HCT116 (cell line): ENCODE measurements around the gene ENOPH1. TPM values are rescaled to one million over a fixed set of nuclear protein-coding genes. Genes with fewer than 3 reads are reported as not detected.

Experiments used
- ATAC-seq: fragments of 200-7000 bp; cut with Tn5 transposase; 2 replicates; pipeline ENCODE4 v1.9.1; 2020; ENCODE audit warnings: mild to moderate bottlenecking, moderate library complexity
- BruUV-seq: library from RNA; stranded (reverse); fragments of 400-500 nt; replicated peaks from 2 replicates; lab custom pipeline; 2021; lab: Mats Ljungman, UMichigan
- CTCF ChIA-PET: fragments of 300-600 bp; sonication (Branson Sonifier 250); formaldehyde crosslinking; loops from one replicate; lab custom pipeline; 2021; ENCODE audit warnings: antibody characterized with exemption; lab: Charles Lee
- POLR2A ChIA-PET: fragments of 300-600, 350-600 bp; sonication (Branson Sonifier 250); formaldehyde crosslinking; loops from one replicate; lab custom pipeline; 2021; ENCODE audit warnings: antibody characterized with exemption; lab: Charles Lee
- RAD21 ChIA-PET, 2 experiments: fragments of 300-600 bp; sonication (Branson Sonifier 250); formaldehyde crosslinking; loops; one replicate each; lab custom pipeline; 2023; ENCODE audit warnings: low total read pairs in 2 of 2; ENCODE audit not compliant: uncharacterized antibody in 2 of 2, unreplicated experiment in 2 of 2, low non-redundant PET in 1 of 2; lab: Charles Lee
- DNase-seq: peaks from one replicate; pipeline ENCODE4 v3.0.0-alpha.2; 2010; ENCODE audit warnings: low read depth, low spot score
- H2AFZ ChIP-seq: fragments of 200-600 bp; shearing (Covaris generic), sonication (generic); 2 replicates; pipeline ENCODE4 v1.6.1; 2017; ENCODE audit warnings: low read depth, mixed run types, mixed read lengths, antibody characterized with exemption, low read length; ENCODE audit not compliant: poor library complexity, severe bottlenecking
- H3K27ac ChIP-seq: 2 replicates; pipeline ENCODE4 v1.5.1; 2012; ENCODE audit warnings: low read depth, low read length
- H3K27me3 ChIP-seq: fragments of 200-600 bp; sonication (generic); 2 replicates; pipeline ENCODE4 v1.6.1; 2016; ENCODE audit warnings: mixed run types, low read length, mixed read lengths; ENCODE audit not compliant: insufficient read depth
- H3K36me3 ChIP-seq, 2 experiments: fragments of 200-500 bp in 1 of 2; fragments of 200-600 bp in 1 of 2; sonication (Bioruptor generic) in 1 of 2; sonication (generic) in 1 of 2; 2 replicates each; pipeline versions ENCODE4 v1.5.1 to v1.6.1; 2014 to 2016; ENCODE audit warnings: low read length in 2 of 2, inconsistent platforms in 1 of 2, mixed read lengths in 1 of 2, mixed run types in 1 of 2; ENCODE audit not compliant: insufficient read depth in 2 of 2, control insufficient read depth in 1 of 2
- H3K4me1 ChIP-seq, 2 experiments: fragments of 200-600 bp in 1 of 2; sonication (generic) in 1 of 2; 2 replicates each; pipeline versions ENCODE4 v1.5.1 to v1.6.1; 2012 to 2017; ENCODE audit warnings: low read length in 2 of 2, inconsistent platforms in 1 of 2, mild to moderate bottlenecking in 1 of 2, mixed read lengths in 1 of 2, mixed run types in 1 of 2, moderate library complexity in 1 of 2; ENCODE audit not compliant: insufficient read depth in 2 of 2, control insufficient read depth in 1 of 2
- H3K4me2 ChIP-seq: fragments of 200-600 bp; sonication (generic); 2 replicates; pipeline ENCODE4 v1.6.1; 2017; ENCODE audit warnings: mixed run types, low read length, mixed read lengths
- H3K4me3 ChIP-seq, 2 experiments: fragments of 200-600 bp in 1 of 2; sonication (generic) in 1 of 2; replicated peaks in 1 of 2; 2 replicates each; pipeline ENCODE4 v1.5.1; 2011 to 2016; ENCODE audit warnings: low read length in 2 of 2, control low read depth in 1 of 2, low read depth in 1 of 2, mild to moderate bottlenecking in 1 of 2, mixed read lengths in 1 of 2, mixed run types in 1 of 2
- H3K79me2 ChIP-seq: fragments of 200-600 bp; sonication (generic); 2 replicates; pipeline ENCODE4 v1.6.1; 2017; ENCODE audit warnings: mild to moderate bottlenecking, mixed run types, low read length, moderate library complexity, mixed read lengths; ENCODE audit not compliant: insufficient read depth
- H3K9ac ChIP-seq: fragments of 200-600 bp; sonication (generic); 2 replicates; pipeline ENCODE4 v1.6.1; 2016; ENCODE audit warnings: low read length, mixed read lengths
- H3K9me2 ChIP-seq: fragments of 200-600 bp; sonication (generic), shearing (Covaris generic); 2 replicates; pipeline ENCODE4 v1.6.1; 2017; ENCODE audit warnings: mixed run types, mild to moderate bottlenecking, moderate library complexity; ENCODE audit not compliant: insufficient read depth
- H3K9me3 ChIP-seq, 2 experiments: fragments of 200-500 bp in 1 of 2; fragments of 200-600 bp in 1 of 2; sonication (Bioruptor generic) in 1 of 2; sonication (generic) in 1 of 2; 2 replicates each; pipeline ENCODE4 v1.6.1; 2014 to 2017; ENCODE audit warnings: low read length in 2 of 2, mixed read lengths in 2 of 2, inconsistent platforms in 1 of 2, low read depth in 1 of 2, mild to moderate bottlenecking in 1 of 2, mixed run types in 1 of 2, moderate library complexity in 1 of 2; ENCODE audit not compliant: control insufficient read depth in 1 of 2, insufficient read depth in 1 of 2
- H4K20me1 ChIP-seq: fragments of 200-600 bp; sonication (generic), shearing (Covaris generic); 2 replicates; pipeline ENCODE4 v1.6.1; 2017; ENCODE audit warnings: mixed run types, mild to moderate bottlenecking, moderate library complexity; ENCODE audit not compliant: insufficient read depth
- ELF1 ChIP-seq: IDR thresholded peaks from 2 replicates; pipeline ENCODE4 v1.6.1; 2012; ENCODE audit warnings: low read depth, borderline replicate concordance
- JUND ChIP-seq: IDR thresholded peaks from 2 replicates; pipeline ENCODE4 v1.6.1; 2012
- RAD21 ChIP-seq: IDR thresholded peaks from 2 replicates; pipeline ENCODE4 v1.6.1; 2012; ENCODE audit warnings: low read depth, mild to moderate bottlenecking
- REST ChIP-seq: IDR thresholded peaks from 2 replicates; pipeline ENCODE4 v1.6.1; 2012; ENCODE audit warnings: low read depth
- SRF ChIP-seq: IDR thresholded peaks from 2 replicates; pipeline ENCODE4 v1.6.1; 2012; ENCODE audit warnings: low read depth
- TCF7L2 ChIP-seq: IDR thresholded peaks from 2 replicates; pipeline ENCODE4 v1.7.0; 2011; ENCODE audit warnings: borderline replicate concordance, inconsistent platforms; ENCODE audit not compliant: insufficient read depth, insufficient read length; ENCODE audit errors: extremely low read depth
- YY1 ChIP-seq: IDR thresholded peaks from 2 replicates; pipeline ENCODE4 v1.6.1; 2011; ENCODE audit warnings: low read length, low read depth, moderate library complexity, mild to moderate bottlenecking; ENCODE audit not compliant: insufficient replicate concordance; ENCODE audit errors: extremely low read depth
- intact Hi-C: fragments of 100-400 bp; cut with micrococcal nuclease; formaldehyde crosslinking; loops from 2 replicates; pipeline ENCODE4 v1.10.0; 2022
- total RNA-seq: library from RNA; stranded (reverse); gene quantifications from one replicate; pipeline ENCODE4 v1.2.1, GENCODE V29; 2021; ENCODE audit not compliant: unreplicated experiment

ENOPH1 gene
- total RNA-seq, 1 experiment from 2014 or later = 53.4 TPM

- Histone ChIP-seq H3K27ac (no peak overlapping the region), H3K9me3 (no peaks in the 10 kb centered on the region), H3K36me3 (no peaks in the 10 kb centered on the region), H3K9me2 (no peaks in the 10 kb centered on the region), H3K4me2 (no peak overlapping the region), H3K4me3 (no peak overlapping the region), H2AFZ (no peak overlapping the region), H3K27me3 (no peaks in the 10 kb centered on the region), H3K79me2 (peaks cover 6% of the 10 kb centered on the region), H3K9ac (no peak overlapping the region), H3K4me1 (peaks cover 11 to 18% of the 10 kb centered on the region in 2 experiments), H4K20me1 (no peaks in the 10 kb centered on the region)
- BruUV-seq = no TSS peak
- intact Hi-C loops = no loop called here
- ChIA-PET CTCF (interaction anchor here (1.5 kb wide), 1 partner anchor 48 kb away, joined by 5 read pairs; no protein-coding TSS in a partner anchor), POLR2A (interaction anchor here (1.8 to 3.7 kb wide), 2 partner anchors 43 to 48 kb away, joined by 4 to 23 read pairs; no protein-coding TSS in a partner anchor), RAD21 (no interaction called here)
- TF ChIP-seq SRF = no peak
- no peak for TF ChIP-seq JUND
- no peak for TF ChIP-seq REST
- ATAC-seq (peak; percentile 51), DNase-seq (no peak)
Measured at GRCh38 chr4:82381235-82381634, 49.2 kb upstream of the ENOPH1 start.

- ATAC-seq = no peak
- POLR2A ChIA-PET = interaction anchor here (1.8 to 3.7 kb wide), 2 partner anchors 42 to 47 kb away, joined by 4 to 23 read pairs; no protein-coding TSS in a partner anchor
- BruUV-seq = no TSS peak
Measured at GRCh38 chr4:82381661-82382296, 48.6 kb upstream of the ENOPH1 start.

More at GRCh38 chr4:82381661-82382296, 48.6 kb upstream of the ENOPH1 start:
- TF ChIP-seq TCF7L2 (no peak), RAD21 (no peak), ELF1 (no peak), YY1 (no peak)
- Histone ChIP-seq H3K36me3 (no peaks in the 10 kb centered on the region), H3K27ac (no peak overlapping the region), H3K4me1 (peaks cover 11 to 18% of the 10 kb centered on the region in 2 experiments), H3K9ac (no peak overlapping the region), H3K9me3 (no peaks in the 10 kb centered on the region), H3K27me3 (no peaks in the 10 kb centered on the region), H3K4me3 (no peak overlapping the region), H3K4me2 (no peak overlapping the region), H3K79me2 (0 out of 2 replicates have a peak, but pooled peaks cover under 1% of the 10 kb centered on the region), H2AFZ (no peak overlapping the region), H3K9me2 (no peaks in the 10 kb centered on the region), H4K20me1 (no peaks in the 10 kb centered on the region)
- intact Hi-C loops = no loop called here
- ChIA-PET RAD21 (no interaction called here), CTCF (no interaction called here)
- no peak for DNase-seq
